HG03103 (cell line): ENCODE results near the gene ACTN4.

Experiments
- ATAC-seq: cut with Tn5 transposase; IDR thresholded peaks from one replicate; pipeline ENCODE4 v1.9.1; 2021; ENCODE audit warnings: low read depth; ENCODE audit not compliant: unreplicated experiment

Gene ACTN4

DNA sequence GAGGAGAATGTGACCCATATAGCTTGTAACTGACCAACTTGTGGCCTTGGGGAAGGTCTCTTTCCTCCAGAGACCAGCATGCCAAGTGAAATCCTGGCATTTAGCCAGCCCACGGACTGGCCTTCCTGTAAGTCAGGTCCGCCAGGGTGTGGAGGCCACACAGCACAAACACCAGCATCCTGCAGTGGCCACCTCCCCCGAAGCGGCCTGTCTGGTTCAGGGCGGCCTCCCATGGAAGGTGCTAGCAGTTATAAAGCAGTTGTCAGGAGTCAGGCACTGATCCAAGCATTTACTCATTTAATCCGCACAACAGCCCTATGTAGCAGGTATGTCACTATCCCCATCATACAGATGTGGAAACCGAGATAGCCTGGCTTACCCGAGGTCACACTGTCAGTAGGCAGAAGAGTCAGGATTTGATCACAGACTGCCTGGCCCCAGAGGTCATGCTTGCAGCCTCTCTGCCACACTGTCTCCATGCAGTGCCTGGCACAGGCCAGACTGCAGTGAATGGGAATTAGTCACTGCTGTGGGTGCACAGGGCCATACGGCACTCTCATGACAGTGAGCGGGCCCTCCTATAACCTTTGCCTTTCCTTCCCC is 60.2 kb downstream of the ACTN4 start:
- ATAC-seq, result no peak

DNA sequence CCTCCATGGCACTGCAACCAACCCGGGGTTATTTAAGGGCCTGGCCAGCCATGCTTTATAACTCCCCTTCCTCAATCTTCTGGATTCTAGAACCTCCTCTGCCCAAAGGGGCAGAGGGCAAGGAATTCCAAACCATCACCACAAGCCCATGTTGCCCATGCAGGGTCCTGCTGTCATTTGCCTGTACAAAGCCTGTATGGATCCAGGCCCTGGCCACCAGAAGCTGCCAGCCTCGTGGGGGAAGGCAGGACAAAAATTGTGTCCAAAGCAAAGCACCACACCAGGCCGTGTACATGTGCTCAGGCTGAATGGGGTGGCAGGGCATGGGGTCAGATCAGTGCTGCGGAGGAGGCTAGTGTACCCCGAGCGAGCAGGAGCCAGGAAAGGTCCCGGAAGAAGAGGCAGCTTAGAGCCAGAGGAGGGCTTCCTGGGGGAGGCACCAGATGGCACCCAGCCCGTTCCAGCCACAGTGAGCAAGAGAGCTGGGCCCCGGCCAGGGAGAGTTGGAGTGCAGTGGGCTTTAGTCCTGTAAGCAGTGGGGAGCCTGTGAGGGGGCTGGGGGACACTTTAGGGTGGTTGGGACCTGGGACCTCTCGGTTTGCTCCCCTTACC is 61.1 kb downstream of the ACTN4 start:
- no peak for ATAC-seq

- no peak for ATAC-seq
Measured at GRCh38 chr19:38709119-38709518, 61.7 kb downstream of the ACTN4 start.

- ATAC-seq, result no peak
Measured at GRCh38 chr19:38709671-38710415, 62.4 kb downstream of the ACTN4 start.

DNA sequence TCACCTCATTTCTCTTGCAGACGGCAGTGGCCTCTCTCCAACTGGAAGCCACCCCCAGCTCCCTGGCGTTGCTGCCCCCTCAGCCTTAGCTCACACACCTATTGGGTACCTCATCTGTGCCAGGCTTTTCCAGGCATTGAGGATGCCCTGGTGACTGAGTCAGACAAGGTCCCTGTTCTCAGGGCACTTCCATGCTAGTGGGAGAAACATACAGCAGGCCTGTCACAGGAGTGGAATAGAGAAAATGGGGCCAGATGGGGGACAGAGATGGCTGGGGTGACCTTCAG is 62.9 kb downstream of the ACTN4 start:
- ATAC-seq, result no peak

- no peak for ATAC-seq
Measured at GRCh38 chr19:38710928-38711725, 63.7 kb downstream of the ACTN4 start.

- no peak for ATAC-seq
Measured at GRCh38 chr19:38711726-38712153, 64.3 kb downstream of the ACTN4 start.

- ATAC-seq, result no peak
Measured at GRCh38 chr19:38712161-38712748, 64.8 kb downstream of the ACTN4 start.

DNA sequence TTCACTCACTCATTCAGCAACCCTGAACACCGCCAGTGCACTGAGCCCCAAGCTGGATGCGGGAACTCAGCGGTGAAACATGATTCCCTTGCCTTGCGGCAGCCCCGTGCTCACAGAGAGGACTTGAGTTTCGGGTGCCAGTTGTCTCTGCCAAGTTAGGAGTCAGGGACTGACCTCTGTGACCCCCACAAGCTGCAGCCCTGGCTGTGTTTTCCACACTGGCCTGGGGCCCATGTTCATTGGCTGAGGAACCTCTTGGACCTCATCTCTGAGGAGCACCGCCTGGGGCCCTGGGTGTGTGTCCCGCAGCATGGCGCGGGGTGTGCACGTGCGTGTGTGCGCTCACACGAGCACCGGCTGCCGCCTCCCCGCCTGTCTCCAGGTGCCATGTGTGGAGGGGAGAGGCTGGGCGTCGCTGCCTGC is 65.8 kb downstream of the ACTN4 start:
- no peak for ATAC-seq

- no peak for ATAC-seq
Measured at GRCh38 chr19:38713865-38714264, 66.4 kb downstream of the ACTN4 start.

GRCh38 chr19:38714354-38714778 is 66.9 kb downstream of the ACTN4 start:
- no peak for ATAC-seq

DNA sequence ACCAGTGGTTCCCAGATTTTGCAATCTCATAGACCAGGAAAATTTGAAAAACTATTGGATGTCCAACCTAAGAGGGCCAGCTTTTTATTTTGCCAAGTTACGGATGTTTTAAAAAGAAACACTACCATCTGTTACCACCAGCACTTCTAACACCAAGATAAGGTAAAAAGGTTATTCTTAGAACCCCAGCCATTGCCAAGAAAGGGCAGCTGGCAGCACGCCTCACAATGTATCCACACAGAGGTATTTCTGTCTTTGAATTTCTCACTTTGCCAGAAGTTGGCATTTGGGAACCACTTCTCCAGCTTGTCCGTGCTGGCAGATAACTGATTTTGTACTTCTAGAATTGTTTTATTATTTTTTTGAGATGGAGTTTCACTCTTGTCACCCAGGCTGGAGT is 68.1 kb downstream of the ACTN4 start:
- no peak for ATAC-seq

- ATAC-seq, result no peak
Measured at GRCh38 chr19:38717051-38717450, 69.6 kb downstream of the ACTN4 start.

- no peak for ATAC-seq
Measured at GRCh38 chr19:38717855-38718254, 70.4 kb downstream of the ACTN4 start.

DNA sequence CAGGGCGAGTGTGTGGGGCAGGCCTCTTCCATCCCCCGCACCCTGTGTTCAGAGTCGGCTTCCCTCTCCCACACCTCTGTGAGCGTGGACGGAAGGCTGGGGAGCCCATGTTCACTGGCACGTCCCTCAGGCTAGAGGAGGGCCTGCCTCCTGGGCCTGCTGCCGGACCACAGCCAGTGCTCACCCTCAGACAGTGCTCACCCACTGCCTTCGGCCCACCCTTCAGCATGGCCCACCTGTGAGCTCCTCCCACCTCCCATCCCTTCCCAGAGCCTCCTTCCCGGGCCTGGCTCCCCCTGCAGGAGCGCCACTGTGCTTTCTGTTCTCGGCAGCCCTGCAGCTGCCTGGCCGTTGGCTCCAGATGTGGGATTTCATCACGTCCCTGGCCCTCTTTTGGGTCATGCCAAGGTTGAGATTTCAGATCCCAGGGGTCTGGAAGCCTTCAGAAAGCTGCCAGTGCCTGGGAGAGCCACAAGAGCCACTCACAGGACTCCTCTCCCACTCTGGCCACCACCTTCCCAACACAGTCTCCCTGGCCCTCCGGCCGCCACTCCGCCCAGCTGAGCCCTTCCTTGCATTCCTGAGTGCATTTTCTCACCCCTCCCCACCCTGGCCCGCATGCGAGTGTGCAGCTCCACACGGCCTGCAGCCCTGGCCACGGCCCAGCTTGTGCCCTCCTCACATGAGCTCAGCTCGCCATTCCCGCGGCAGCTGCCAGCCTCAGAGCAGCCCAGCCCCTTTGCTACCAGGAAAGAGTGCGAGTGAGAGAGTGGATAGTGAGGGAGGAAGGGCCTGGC is 71.5 kb downstream of the ACTN4 start:
- no peak for ATAC-seq

GRCh38 chr19:38719761-38720558 is 72.5 kb downstream of the ACTN4 start:
- ATAC-seq, result no peak

DNA sequence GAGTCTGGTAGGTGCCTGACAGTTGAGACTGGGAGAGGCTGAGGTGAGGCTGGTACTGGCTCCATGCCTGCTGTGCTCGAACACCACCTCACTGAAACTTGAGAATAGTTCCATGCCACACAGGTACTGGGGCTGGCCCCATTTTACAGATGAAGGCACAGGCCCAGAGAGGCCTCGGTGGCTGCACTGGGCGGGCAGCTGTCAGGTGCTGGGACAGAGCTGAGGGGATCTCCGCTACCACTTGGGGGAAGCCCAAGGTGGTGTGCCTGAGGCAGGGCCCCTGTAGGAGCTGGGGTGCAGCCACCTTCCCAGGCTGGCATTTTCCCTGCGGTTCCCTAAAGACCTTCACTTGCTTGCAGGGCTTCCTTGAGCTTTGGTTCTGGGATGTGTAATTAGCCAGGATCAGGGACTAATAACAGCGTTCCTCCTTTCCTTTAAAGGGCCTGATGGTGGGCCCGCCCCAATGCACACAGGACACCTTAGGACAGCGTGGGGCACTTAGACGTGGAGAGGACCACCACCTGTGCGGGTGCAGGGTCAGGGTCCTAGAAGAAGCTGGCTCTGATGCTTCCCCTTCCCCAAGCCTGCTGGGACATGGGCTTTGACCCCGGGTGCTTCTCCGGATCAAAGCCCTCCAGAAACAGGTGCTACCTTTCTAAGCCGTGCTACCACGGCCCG is 73.2 kb downstream of the ACTN4 start:
- no peak for ATAC-seq

GRCh38 chr19:38721496-38721895 is 74.0 kb downstream of the ACTN4 start:
- no peak for ATAC-seq
